Stomach (tissue), 4 donors: ENCODE measurements around the gene WFDC1.

Experiments
- CTCF ChIP-seq, 7 experiments: fragments of 450-650 bp in 4 of 7; fragments of 200-600 bp in 3 of 7; sonication (generic) in 3 of 7; IDR thresholded peaks; one replicate each; pipeline ENCODE4 v1.5.1; 2016 to 2019; ENCODE audit warnings: antibody characterized with exemption in 7 of 7, control low read depth in 2 of 7, mild to moderate bottlenecking in 1 of 7
- POLR2A ChIP-seq, 4 donors: fragments of 450-650 bp; IDR thresholded peaks; one replicate each; pipeline ENCODE4 v1.6.1; 2016; ENCODE audit warnings: antibody characterized with exemption in 4 of 4, control low read depth in 2 of 4, mild to moderate bottlenecking in 1 of 4, moderate library complexity in 1 of 4

- TF ChIP-seq POLR2A (IDR thresholded peaks at IDR 0.05) (no peak), CTCF (IDR thresholded peaks at IDR 0.05) (no peak)
Observed at GRCh38 chr16:84302111-84302954, 7.7 kb downstream of the WFDC1 start.
